ENCODE data around the gene HOXC12.

DNA sequence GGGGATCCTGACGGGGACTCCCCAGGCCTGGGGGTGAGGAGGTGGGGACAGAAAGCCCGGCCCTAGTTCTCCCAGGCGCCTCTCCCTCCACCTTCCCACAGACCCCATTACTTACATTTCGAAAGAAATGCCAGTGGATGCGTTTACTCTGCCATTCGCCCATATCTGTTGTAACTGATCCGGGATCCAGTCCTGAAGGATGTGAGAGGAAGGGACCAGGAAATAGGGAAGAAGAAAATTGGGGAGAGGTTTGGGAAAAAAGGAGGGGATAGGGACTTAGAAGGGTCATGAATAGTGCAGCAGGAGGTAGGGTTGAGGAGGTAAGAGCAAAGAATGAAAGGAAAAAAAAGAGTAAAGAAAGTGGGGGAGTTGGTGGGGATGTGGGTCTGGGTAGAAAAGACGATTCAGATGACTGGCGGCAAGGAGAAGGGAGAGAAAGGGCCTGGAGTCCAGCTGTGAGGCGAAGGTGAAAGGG is 1.1 kb downstream of the HOXC12 start:
- TF ChIP-seq, protein P1, sequence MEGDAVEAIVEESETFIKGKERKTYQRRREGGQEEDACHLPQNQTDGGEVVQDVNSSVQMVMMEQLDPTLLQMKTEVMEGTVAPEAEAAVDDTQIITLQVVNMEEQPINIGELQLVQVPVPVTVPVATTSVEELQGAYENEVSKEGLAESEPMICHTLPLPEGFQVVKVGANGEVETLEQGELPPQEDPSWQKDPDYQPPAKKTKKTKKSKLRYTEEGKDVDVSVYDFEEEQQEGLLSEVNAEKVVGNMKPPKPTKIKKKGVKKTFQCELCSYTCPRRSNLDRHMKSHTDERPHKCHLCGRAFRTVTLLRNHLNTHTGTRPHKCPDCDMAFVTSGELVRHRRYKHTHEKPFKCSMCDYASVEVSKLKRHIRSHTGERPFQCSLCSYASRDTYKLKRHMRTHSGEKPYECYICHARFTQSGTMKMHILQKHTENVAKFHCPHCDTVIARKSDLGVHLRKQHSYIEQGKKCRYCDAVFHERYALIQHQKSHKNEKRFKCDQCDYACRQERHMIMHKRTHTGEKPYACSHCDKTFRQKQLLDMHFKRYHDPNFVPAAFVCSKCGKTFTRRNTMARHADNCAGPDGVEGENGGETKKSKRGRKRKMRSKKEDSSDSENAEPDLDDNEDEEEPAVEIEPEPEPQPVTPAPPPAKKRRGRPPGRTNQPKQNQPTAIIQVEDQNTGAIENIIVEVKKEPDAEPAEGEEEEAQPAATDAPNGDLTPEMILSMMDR (IDR thresholded peaks at IDR 0.05), result no peak
- TF ChIP-seq EP300 (IDR thresholded peaks at IDR 0.05) (no peak), POLR2A (IDR thresholded peaks at IDR 0.05) (no peak), POLR2AphosphoS5 (IDR thresholded peaks at IDR 0.05) (no peak)
